ENCODE results near the gene SLC45A1. TPM values are rescaled to one million over a fixed set of nuclear protein-coding genes. Genes with fewer than 3 reads are reported as not detected.

Gene SLC45A1
- total RNA-seq, 3 donors from 2014 or later (not counting 1 experiment from before 2014, with no cell fraction given) = 0.45 to 0.68 (median 0.52) TPM

- H3K9me3 Mint-ChIP-seq = no peaks in the 10 kb centered on the region
- H3K4me1 ChIP-seq (ENCODE audit: control insufficient read depth, insufficient read depth, low read length) = no peaks in the 10 kb centered on the region
- no peak overlapping the region for H3K27ac Mint-ChIP-seq
- intact Hi-C loops (cut with micrococcal nuclease) = no loop called here
- TF ChIP-seq CTCF (IDR thresholded peaks at IDR 0.05) = no peak
- H3K36me3 ChIP-seq (ENCODE audit: control insufficient read depth, insufficient read depth, low read length) = no peaks in the 10 kb centered on the region
- H3K27me3 Mint-ChIP-seq (ENCODE audit: low read depth in 2 of 2) = peaks cover 5 to 13% of the 10 kb centered on the region in 2 donors
- ATAC-seq (no peak), DNase-seq (no peak)
- no peaks in the 10 kb centered on the region for H3K9me3 ChIP-seq (ENCODE audit: control insufficient read depth, insufficient read depth, low read length)
- H3K27me3 ChIP-seq (ENCODE audit: control insufficient read depth, insufficient read depth, low read length) = no peaks in the 10 kb centered on the region
- WGBS (ENCODE audit: insufficient coverage) = 71% methylated on average over 3 of the region's 4 CpGs
- H3K4me3 ChIP-seq (ENCODE audit: low read length) = no peak overlapping the region
- H3K27ac ChIP-seq (ENCODE audit: low read length) = no peak overlapping the region
- no peaks in the 10 kb centered on the region for H3K4me1 Mint-ChIP-seq
- H3K36me3 Mint-ChIP-seq = no peaks in the 10 kb centered on the region
- H3K4me3 Mint-ChIP-seq = no peak overlapping the region
These were observed 20.7 kb upstream of the SLC45A1 start for GRCh38 chr1:8297245-8297644.

GRCh38 chr1:8299963-8300362 lies 18.0 kb upstream of the SLC45A1 start:
- 85% methylated on average over 5 of the region's 5 CpGs for WGBS (ENCODE audit: insufficient coverage)
- ATAC-seq (no peak), DNase-seq (no peak)
- intact Hi-C loops (cut with micrococcal nuclease) = no loop called here
- H3K4me1 ChIP-seq (ENCODE audit: control insufficient read depth, insufficient read depth, low read length) = no peaks in the 10 kb centered on the region
- Mint-ChIP-seq H3K27me3 (ENCODE audit: low read depth in 2 of 2) (peaks cover 9 to 19% of the 10 kb centered on the region in 2 donors), H3K36me3 (no peaks in the 10 kb centered on the region), H3K4me1 (no peaks in the 10 kb centered on the region), H3K9me3 (no peaks in the 10 kb centered on the region), H3K27ac (no peak overlapping the region), H3K4me3 (no peak overlapping the region)
- H3K4me3 ChIP-seq (ENCODE audit: low read length) = no peak overlapping the region
- H3K27ac ChIP-seq (ENCODE audit: low read length) = no peak overlapping the region
- H3K9me3 ChIP-seq (ENCODE audit: control insufficient read depth, insufficient read depth, low read length) = no peaks in the 10 kb centered on the region
- no peak for TF ChIP-seq CTCF (IDR thresholded peaks at IDR 0.05)
- H3K36me3 ChIP-seq (ENCODE audit: control insufficient read depth, insufficient read depth, low read length) = no peaks in the 10 kb centered on the region
- H3K27me3 ChIP-seq (ENCODE audit: control insufficient read depth, insufficient read depth, low read length) = no peaks in the 10 kb centered on the region

- H3K9me3 ChIP-seq (ENCODE audit: control insufficient read depth, insufficient read depth, low read length) = no peaks in the 10 kb centered on the region
- H3K4me3 ChIP-seq (ENCODE audit: low read length) = no peak overlapping the region
- WGBS (ENCODE audit: insufficient coverage) = 72% methylated on average over 21 of the region's 22 CpGs
- peaks cover 14 to 19% of the 10 kb centered on the region in 2 donors for H3K27me3 Mint-ChIP-seq (ENCODE audit: low read depth in 2 of 2)
- no peak overlapping the region for H3K27ac ChIP-seq (ENCODE audit: low read length)
- no peak overlapping the region for H3K27ac Mint-ChIP-seq
- H3K9me3 Mint-ChIP-seq = no peaks in the 10 kb centered on the region
- H3K36me3 Mint-ChIP-seq = no peaks in the 10 kb centered on the region
- H3K4me1 Mint-ChIP-seq = no peaks in the 10 kb centered on the region
- no peaks in the 10 kb centered on the region for H3K4me1 ChIP-seq (ENCODE audit: control insufficient read depth, insufficient read depth, low read length)
- no peak for ATAC-seq
- no peak for DNase-seq
- H3K36me3 ChIP-seq (ENCODE audit: control insufficient read depth, insufficient read depth, low read length) = no peaks in the 10 kb centered on the region
- no peak overlapping the region for H3K4me3 Mint-ChIP-seq
- no peaks in the 10 kb centered on the region for H3K27me3 ChIP-seq (ENCODE audit: control insufficient read depth, insufficient read depth, low read length)
- intact Hi-C loops (cut with micrococcal nuclease) = no loop called here
- no peak for TF ChIP-seq CTCF (IDR thresholded peaks at IDR 0.05)
These were observed 15.6 kb upstream of the SLC45A1 start for GRCh38 chr1:8302081-8302956.
